HG03139 (cell line): ENCODE measurements around the gene GUCY2D.

Experiments used
- ATAC-seq: cut with Tn5 transposase; IDR thresholded peaks from one replicate; pipeline ENCODE4 v1.9.1; 2021; ENCODE audit not compliant: unreplicated experiment

GUCY2D gene

GRCh38 chr17:7989781-7990655 is 12.4 kb upstream of the GUCY2D start:
- peak; percentile 67 for ATAC-seq

GRCh38 chr17:7992516-7992915 is 9.9 kb upstream of the GUCY2D start:
- ATAC-seq: no peak

GRCh38 chr17:7992924-7993323 is 9.5 kb upstream of the GUCY2D start:
- no peak for ATAC-seq

- no peak for ATAC-seq
Observed at GRCh38 chr17:7993972-7994589, 8.3 kb upstream of the GUCY2D start.

- no peak for ATAC-seq
Observed at GRCh38 chr17:7995724-7996123, 6.7 kb upstream of the GUCY2D start.

GRCh38 chr17:7997186-7997585 is 5.2 kb upstream of the GUCY2D start:
- no peak for ATAC-seq

- no peak for ATAC-seq
Observed at GRCh38 chr17:8002721-8003593, 542 bp downstream of the GUCY2D start.

- no peak for ATAC-seq
Observed at GRCh38 chr17:8003594-8004181, 1.3 kb downstream of the GUCY2D start.

- ATAC-seq: no peak
Observed at GRCh38 chr17:8004899-8005298, 2.5 kb downstream of the GUCY2D start.

GRCh38 chr17:8005357-8005756 is 2.9 kb downstream of the GUCY2D start:
- ATAC-seq: no peak

- ATAC-seq: no peak
Observed at GRCh38 chr17:8005967-8006730, 3.7 kb downstream of the GUCY2D start.

GRCh38 chr17:8006836-8007680 is 4.6 kb downstream of the GUCY2D start:
- no peak for ATAC-seq

- no peak for ATAC-seq
Observed at GRCh38 chr17:8007836-8008235, 5.4 kb downstream of the GUCY2D start.

- no peak for ATAC-seq
Observed at GRCh38 chr17:8012045-8012580, 9.7 kb downstream of the GUCY2D start.

GRCh38 chr17:8012996-8013640 is 10.7 kb downstream of the GUCY2D start:
- ATAC-seq: no peak

- ATAC-seq: no peak
Observed at GRCh38 chr17:8013731-8014557, 11.5 kb downstream of the GUCY2D start.

- ATAC-seq: no peak
Observed at GRCh38 chr17:8014558-8014850, 12.1 kb downstream of the GUCY2D start.
